Neutrophil (primary cell): ENCODE results near the gene MYOZ1.
"Not testable (repeated sequence)": the region's sequence is repeated elsewhere in the genome, so short reads cannot be mapped to it uniquely, and the experiment has no call there.

ENCODE experiments used
- H3K27ac ChIP-seq: fragments of 200-600 bp; sonication (generic); 2 replicates; pipeline ENCODE4 v1.5.1; 2016; ENCODE audit warnings: mild to moderate bottlenecking, moderate library complexity
- H3K27me3 ChIP-seq: fragments of 200-600 bp; sonication (generic); 2 replicates; pipeline ENCODE4 v1.6.0; 2016; ENCODE audit warnings: mild to moderate bottlenecking
- H3K36me3 ChIP-seq: fragments of 200-600 bp; sonication (generic); 2 replicates; pipeline ENCODE4 v1.5.1; 2017
- H3K4me1 ChIP-seq, 2 experiments: fragments of 200-600 bp in 1 of 2; sonication (generic) in 1 of 2; 1 replicate in 1 of 2; 2 replicates in 1 of 2; pipeline versions ENCODE4 v1.5.1 to v1.6.1; 2013 to 2016; ENCODE audit warnings: low read depth in 1 of 2, low read length in 1 of 2, mild to moderate bottlenecking in 1 of 2, moderate library complexity in 1 of 2; ENCODE audit not compliant: control insufficient read depth in 1 of 2, insufficient read depth in 1 of 2
- H3K4me3 ChIP-seq, 2 experiments: fragments of 200-600 bp in 1 of 2; sonication (generic) in 1 of 2; 1 replicate in 1 of 2; 2 replicates in 1 of 2; pipeline ENCODE4 v1.5.1; 2013 to 2016; ENCODE audit warnings: low read depth in 1 of 2, low read length in 1 of 2, mild to moderate bottlenecking in 1 of 2, moderate library complexity in 1 of 2
- H3K9me3 ChIP-seq: fragments of 200-600 bp; sonication (generic); 2 replicates; pipeline ENCODE4 v1.5.1; 2016
- CTCF ChIP-seq: fragments of 200-600 bp; sonication (generic); IDR thresholded peaks from 2 replicates; pipeline ENCODE4 v1.5.1; 2016; ENCODE audit warnings: antibody characterized with exemption

MYOZ1 gene

GRCh38 chr10:73625884-73626752 is 15.2 kb downstream of the MYOZ1 start:
- H3K9me3 ChIP-seq, result no peaks in the 10 kb centered on the region
- peaks cover 15 to 16% of the 10 kb centered on the region in 2 experiments for H3K4me1 ChIP-seq
- peak overlapping the region; percentile 49 for H3K27ac ChIP-seq
- TF ChIP-seq CTCF, result no peak
- no peaks in the 10 kb centered on the region for H3K27me3 ChIP-seq
- no peaks in the 10 kb centered on the region for H3K36me3 ChIP-seq
- H3K4me3 ChIP-seq, result peak overlapping the region; percentile 67 to 74

- Histone ChIP-seq H3K27me3 (no peaks in the 10 kb centered on the region), H3K4me1 (peaks cover 15 to 16% of the 10 kb centered on the region in 2 experiments), H3K9me3 (no peaks in the 10 kb centered on the region), H3K4me3 (peak overlapping the region; percentile 67 to 74), H3K27ac (peak overlapping the region; percentile 49), H3K36me3 (no peaks in the 10 kb centered on the region)
- TF ChIP-seq CTCF, result no peak
Observed at GRCh38 chr10:73625004-73625883, 16.0 kb downstream of the MYOZ1 start.

GRCh38 chr10:73623056-73623455 is 18.2 kb downstream of the MYOZ1 start:
- H3K27me3 ChIP-seq, result no peaks in the 10 kb centered on the region
- no peaks in the 10 kb centered on the region for H3K36me3 ChIP-seq
- H3K27ac ChIP-seq, result no peak overlapping the region
- no peak overlapping the region for H3K4me3 ChIP-seq
- no peak for TF ChIP-seq CTCF
- peaks cover 15 to 16% of the 10 kb centered on the region in 2 experiments for H3K4me1 ChIP-seq
- no peaks in the 10 kb centered on the region for H3K9me3 ChIP-seq

GRCh38 chr10:73620974-73621373 is 20.3 kb downstream of the MYOZ1 start:
- not testable (repeated sequence) for H3K4me3 ChIP-seq, H3K27me3 ChIP-seq, H3K4me1 ChIP-seq, H3K9me3 ChIP-seq, H3K36me3 ChIP-seq, H3K27ac ChIP-seq

- H3K4me3 ChIP-seq, H3K27ac ChIP-seq, H3K27me3 ChIP-seq, H3K4me1 ChIP-seq, H3K36me3 ChIP-seq, H3K9me3 ChIP-seq: not testable (repeated sequence)
Observed at GRCh38 chr10:73617143-73617542, 24.1 kb downstream of the MYOZ1 start.

GRCh38 chr10:73614720-73615119 is 26.6 kb downstream of the MYOZ1 start:
- Histone ChIP-seq H3K4me1 (no peaks in the 10 kb centered on the region), H3K27me3 (no peaks in the 10 kb centered on the region), H3K9me3 (no peaks in the 10 kb centered on the region), H3K27ac (no peak overlapping the region), H3K4me3 (no peak overlapping the region), H3K36me3 (no peaks in the 10 kb centered on the region)
- TF ChIP-seq CTCF, result no peak
